SIG-M5 treated with dmso at 0.1 percent for 504 hours (cell line): ENCODE measurements around the gene ZGPAT.

Experiments
- DNase-seq: peaks from one replicate; lab custom pipeline; 2025; ENCODE audit not compliant: unreplicated experiment; lab: John Stamatoyannopoulos, UW

ZGPAT gene

DNA sequence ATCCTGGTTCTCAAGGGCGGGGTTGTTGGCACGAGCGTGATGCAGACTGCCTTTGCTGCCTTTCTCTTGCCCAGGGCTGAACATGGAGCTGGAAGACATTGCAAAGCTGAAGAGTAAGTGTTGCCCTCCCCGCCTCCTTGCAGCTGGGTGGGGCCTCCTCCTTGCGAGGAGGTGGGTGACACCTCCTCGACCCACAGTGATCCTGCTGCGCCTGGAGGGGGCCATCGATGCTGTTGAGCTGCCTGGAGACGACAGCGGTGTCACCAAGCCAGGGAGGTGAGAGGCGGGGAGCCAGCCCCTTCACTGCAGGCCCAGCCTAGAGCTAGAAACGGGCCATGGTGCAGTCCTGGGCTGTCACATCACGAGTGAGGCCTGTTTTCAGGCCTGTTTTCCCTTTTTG is 29.8 kb upstream of the ZGPAT start:
- DNase-seq: no peak

DNA sequence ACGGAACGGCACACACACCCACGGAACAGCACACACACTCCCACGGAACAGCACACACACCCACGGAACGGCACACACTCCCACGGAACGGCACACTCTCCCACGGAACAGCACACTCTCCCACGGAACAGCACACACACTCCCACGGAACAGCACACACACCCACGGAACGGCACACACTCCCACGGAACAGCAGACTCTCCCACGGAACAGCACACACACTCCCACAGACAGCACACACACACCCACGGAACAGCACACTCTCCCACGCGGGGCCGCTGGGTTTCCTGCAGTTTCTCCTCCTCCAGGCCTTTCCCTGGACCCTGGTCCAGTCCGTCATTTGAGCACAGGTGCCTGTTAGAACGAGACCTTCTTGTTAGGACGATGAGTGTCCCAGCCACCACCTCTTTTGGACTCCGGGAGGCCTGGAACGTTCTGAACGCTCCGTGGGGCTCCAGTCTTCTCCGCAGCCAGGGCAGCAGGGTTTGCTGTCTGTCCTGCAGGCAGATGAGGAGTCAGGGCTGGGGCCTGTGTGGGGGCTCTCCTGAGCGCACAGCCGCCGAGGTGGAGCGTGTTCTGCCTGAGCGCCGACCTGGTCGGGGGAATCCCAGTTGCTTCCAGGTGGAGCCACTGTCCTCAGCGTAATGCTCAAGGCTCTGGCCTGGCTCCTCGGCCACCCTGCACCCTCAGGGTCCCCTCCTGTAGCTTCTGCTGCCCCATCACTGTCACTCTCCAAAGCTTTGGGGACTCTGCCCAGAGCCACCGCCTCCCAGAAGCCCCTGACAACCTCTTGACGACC is 29.0 kb upstream of the ZGPAT start:
- DNase-seq: no peak

DNA sequence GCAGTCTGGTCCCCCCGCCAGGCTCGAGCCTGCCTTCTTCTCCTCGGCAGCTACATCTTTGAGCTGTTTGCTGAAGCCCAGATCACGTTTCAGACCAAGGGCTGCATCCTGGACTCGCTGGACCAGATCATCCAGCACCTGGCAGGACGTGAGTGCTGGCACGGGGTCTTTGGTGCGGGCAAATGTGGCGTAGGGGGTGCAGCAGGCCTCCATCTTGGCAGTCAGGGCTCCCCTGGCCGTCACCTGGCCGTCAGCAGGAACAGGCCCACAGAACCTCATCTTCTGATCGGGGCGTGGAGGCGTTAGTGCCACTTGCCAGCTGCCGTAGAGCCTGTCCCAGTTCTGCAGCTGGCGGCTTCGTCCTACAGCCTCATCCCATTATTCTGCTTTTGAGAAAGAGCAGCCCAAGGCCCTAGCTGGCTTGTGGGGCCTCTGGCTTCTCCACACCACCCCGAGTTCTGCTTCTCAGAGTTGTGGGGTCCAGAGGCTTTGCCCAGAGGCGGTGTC is 28.0 kb upstream of the ZGPAT start:
- no peak for DNase-seq

DNA sequence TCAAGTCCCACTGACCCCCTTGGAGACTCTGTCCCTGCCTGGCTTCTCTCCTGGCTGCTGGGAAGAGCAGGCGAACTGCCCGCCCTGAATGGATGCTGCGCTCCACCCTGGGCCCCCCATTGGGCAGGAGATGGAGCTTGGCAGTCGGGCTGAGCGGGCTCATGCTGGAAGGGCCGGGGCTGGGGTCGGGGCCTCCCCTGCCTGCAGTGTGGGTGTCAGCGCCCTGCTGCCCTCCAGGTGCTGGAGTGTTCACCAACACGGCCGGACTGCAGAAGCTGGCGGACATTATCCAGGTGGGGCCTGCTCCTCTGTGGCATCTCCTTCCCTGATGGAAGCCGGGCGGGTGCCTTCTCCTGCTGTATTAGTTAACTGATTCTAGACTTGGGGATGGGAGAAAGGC is 27.4 kb upstream of the ZGPAT start:
- no peak for DNase-seq

DNA sequence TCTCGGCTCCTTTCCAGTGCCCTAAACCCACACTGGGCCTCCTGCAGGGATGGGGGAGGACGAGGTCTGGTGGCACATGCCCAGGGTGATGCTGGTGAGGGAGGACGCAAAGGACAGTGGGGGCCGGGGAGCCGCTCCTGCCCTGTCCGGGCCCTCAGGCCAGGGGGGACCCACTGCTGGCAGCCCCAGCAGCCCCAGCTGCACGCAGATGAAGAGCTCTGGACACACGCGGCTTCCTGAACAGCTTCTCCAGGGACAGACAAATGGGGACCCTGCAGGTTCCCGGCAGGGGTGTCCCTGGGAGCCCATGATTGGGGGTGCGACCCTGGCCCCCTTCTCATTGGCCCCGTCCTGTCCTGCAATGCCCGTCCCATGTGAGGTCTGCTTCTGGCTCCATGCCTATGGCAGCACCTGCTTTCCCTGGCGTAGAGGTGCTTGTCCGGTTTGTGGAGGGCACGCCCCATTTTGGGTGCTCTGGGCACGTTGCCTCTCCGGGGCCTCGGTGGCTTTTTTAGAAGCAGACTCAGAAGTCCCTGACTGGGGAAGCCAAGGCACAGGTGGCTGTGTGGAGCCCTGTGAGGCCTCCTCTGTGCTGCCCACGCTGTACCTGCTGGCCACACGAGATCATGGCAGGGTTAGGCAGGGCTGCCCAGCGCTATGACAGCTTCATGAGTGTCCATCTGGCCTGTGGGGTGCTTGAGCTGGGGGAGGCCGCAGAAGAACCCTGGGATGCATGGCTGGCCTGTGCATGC is 26.8 kb upstream of the ZGPAT start:
- no peak for DNase-seq

DNA sequence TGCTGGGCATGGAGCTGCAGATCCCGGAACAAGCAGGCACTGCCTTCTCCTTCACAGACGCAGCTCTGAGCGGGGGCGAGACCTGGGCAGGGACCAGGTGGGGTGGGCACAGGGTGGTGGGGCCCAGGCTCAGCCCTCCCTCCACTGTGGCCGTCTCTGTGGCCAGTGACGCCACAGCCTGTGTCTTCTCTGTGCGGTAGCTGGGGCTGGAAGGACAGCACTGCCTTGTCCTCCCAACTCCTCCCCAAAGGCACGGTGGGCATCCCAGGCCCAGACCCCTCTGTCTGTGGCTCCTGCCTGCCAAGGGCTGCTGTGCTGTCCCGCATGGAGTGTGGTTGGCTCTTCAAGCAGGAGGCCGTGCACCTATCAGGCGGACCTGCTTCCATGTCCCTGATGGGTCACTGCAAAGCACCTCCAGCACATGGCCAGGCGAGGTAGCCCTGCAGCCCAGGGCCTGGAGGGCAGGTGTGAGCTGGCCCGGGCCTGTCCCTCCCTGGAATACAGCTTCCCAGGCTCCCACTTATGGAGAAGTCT is 26.2 kb upstream of the ZGPAT start:
- no peak for DNase-seq

DNA sequence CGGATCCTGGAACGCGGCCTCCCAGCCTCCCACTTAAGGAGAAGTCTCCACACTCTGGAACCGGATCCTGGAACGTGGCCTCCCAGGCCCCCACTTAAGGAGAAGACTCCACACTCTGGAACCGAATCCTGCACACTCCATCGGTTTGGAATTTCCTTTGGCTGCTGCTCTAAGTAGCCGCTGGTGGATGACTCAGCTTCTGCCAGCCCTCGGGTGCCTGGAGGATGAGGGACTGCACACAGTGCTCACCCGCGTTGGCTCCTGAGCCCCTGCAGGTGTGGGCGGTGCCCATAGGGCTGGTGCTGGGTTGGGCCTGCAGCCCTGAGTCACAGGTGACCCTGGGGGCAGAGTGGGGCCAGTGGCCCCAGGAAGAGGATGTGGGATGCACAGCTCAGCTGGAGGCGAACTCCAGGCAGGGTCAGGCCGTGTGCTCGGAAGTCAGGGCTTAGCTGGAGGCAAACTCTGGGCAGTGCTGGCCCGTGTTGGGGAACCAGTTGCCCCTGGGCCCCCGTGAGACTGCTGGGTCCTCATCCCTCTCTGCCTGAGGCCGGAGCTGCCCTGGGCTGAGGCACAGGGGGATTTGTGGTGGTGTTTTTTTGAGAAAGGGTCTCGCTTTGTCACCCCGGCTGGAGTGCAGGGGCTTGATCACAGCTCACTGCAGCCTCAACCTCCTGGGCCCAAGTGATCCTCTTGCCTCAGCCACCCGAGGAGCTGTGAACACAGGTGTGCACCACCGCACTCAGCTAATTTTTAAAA is 25.3 kb upstream of the ZGPAT start:
- peak; percentile 84 for DNase-seq

DNA sequence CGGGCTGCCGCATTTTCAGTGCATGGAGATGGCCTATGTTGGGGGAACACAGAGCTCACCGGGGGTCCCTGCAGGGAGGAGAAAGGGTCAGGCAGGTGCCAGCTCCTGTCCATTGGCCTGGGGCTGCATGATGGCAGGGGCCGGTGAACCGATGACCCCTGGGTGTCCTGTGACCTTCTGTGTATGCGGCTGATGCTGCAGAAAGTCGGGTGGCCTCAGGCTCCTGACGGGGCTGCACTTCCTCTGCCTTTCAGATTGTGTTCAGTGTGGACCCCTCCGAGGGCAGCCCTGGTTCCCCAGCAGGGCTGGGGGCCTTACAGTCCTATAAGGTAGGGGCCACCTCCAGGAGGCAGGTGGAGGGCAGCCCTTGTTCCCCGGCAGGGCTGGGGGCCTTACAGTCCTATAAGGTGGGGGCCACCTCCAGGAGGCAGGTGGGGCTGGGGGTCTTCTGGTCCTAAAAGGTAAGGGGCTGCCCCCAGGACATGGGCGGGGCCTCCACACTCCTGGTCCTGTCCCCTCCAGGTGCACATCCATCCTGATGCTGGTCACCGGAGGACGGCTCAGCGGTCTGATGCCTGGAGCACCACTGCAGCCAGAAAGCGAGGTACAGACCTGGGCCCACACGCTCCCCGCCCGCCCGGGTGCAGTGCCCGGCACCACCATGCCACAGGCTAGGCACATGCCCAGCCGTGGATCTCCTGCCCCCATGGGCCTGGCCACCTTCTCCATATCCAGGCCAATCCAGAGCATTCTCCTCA is 22.4 kb upstream of the ZGPAT start:
- no peak for DNase-seq

DNA sequence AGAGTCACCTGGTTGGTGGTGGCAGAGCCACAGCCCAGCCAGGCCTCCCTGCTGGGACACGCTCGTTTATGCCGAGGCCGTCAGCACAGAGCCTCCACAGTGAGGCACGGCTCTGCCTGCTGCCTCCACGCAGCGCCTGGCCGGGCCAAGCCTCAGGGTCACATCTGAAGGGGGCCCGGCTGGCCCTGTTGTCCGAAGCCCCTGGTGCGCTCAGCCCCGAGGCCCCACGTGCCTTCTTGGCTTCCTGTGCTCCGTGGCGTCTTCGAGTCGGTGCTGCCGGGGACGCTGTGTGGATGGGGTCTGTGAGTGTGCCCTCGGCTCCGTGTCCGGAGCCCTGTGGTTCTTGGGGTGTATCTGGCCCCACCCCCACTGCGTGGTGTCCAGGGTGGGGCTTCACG is 21.7 kb upstream of the ZGPAT start:
- DNase-seq: no peak

DNA sequence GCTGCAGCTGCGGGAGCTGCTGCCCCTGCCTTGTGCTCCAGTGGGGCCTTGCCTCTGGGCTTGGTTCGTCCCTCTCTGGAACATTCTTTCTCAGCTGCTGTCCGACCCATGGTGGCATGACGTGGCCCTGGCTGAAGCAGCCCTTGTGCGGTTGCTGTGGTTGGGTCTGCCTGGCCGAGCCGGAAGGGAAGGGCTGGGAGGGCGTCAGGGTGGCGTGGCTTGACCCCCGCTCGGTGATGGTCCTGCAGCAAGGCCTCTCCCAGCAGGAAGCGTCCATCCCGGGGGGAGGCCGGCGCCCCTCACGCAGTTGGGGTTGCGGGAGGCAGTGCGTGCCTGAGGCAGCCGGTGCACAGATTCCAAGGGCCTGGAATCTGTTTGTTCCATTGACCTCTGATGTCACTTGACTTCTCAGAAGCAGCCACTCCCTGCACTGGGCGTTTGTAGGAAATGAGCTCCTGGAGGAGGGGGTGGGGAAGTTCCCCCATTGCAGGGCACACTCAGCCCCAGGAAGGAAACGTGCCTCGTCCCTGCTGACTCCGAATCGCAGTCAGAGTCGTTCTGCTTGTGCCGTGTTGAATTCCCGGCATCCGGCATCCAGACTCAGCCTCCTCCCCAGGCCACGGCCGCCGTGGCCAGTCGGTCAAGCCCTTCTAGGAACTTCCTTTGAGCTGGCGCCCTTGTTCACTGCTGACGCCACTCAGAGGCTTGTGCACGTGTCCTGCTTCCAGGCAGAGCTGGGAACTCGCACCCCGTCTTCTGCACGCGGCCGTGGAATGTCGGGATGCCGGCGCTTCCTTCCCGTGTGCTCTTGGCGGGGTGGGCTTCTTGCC is 21.1 kb upstream of the ZGPAT start:
- no peak for DNase-seq

DNA sequence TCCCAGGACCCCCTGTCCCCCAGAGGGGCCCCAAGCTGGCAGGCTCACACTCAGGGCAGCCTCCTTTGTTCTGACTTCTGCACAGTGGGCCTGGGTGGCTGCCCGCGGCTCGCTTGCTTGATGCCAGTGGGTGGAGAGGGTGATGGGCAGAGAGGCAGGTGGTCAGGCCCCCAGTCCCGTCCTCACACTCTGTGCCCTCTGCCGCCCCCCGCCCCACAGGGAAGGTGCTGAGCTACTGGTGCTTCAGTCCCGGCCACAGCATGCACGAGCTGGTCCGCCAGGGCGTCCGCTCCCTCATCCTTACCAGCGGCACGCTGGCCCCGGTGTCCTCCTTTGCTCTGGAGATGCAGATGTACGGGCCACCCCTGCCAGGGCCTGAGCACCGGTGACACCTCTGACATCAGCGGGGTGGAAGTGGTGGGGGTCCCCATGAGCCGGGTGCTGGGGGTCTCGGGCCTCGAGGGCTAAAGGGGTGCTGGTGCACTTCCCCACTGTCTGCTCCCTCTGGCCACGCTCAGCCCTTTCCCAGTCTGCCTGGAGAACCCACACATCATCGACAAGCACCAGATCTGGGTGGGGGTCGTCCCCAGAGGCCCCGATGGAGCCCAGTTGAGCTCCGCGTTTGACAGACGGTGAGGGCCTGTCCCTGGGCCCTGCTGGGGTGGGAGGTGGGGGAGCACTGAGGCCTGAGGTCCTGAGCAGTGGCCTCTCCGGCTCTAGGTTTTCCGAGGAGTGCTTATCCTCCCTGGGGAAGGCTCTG is 20.2 kb upstream of the ZGPAT start:
- DNase-seq: no peak

DNA sequence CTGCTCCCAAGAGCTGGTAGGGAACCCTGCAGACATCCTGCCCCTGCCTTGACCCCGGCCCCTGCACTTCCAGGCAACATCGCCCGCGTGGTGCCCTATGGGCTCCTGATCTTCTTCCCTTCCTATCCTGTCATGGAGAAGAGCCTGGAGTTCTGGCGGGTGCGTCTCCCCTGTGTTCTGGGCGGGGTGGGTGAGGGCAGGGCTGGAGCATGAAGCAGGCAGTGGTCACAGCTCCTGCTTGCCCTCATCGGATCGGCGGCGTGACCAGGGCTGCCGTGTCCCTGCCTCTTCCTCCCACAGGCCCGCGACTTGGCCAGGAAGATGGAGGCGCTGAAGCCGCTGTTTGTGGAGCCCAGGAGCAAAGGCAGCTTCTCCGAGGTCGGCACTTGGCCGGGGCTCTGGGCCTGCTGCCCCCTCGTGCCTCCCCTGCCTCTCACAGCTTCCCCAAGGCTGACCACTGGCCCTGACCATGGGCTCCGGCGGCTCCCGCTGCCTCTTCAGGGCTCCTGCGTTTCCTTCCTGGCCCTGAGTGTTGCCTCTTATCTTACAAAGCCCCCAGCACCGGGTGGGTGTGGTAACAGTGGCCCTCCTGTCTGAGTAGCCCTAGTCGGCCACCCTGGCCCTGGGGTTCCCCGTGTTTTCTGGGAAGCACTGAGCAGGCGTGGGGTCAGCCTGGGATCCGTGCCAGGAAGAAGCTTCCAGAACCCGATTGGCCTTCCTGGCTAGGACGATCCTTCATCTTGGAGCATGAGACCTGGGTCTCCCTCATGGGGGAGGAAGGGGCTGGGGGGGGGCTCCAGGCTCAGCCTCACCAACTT is 19.4 kb upstream of the ZGPAT start:
- DNase-seq: no peak

DNA sequence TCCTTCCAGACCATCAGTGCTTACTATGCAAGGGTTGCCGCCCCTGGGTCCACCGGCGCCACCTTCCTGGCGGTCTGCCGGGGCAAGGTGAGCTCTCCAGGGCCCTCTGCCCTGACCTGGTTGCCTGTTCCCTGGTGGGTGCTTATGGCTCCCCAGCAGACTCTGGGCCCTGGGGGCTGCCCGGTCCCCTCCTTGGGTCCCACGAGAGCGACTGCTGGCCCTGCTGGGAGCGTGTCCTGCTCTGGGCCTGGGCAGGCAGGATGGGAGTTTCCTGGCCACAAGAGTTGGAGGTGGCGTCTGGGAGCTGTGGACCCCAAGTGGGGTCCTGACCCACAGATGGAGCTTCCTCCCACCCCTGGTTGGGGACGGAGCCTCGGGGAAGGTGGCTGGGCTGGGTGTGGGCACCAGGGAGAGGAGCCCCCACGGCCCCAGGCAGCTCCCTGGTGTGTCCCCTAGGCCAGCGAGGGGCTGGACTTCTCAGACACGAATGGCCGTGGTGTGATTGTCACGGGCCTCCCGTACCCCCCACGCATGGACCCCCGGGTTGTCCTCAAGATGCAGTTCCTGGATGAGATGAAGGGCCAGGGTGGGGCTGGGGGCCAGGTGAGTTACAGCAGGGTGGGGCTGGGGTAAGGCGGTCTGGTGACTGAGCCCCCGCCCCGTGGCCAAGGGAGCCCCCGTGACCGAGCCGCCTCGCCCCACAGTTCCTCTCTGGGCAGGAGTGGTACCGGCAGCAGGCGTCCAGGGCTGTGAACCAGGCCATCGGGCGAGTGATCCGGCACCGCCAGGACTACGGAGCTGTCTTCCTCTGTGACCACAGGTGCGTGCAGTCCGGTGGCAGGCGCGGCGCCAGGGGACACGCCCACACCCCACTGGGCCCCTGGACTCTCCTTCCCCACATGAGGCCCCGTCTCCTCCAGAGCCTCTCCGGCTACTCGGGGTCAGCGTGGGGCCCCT is 18.5 kb upstream of the ZGPAT start:
- DNase-seq: no peak

DNA sequence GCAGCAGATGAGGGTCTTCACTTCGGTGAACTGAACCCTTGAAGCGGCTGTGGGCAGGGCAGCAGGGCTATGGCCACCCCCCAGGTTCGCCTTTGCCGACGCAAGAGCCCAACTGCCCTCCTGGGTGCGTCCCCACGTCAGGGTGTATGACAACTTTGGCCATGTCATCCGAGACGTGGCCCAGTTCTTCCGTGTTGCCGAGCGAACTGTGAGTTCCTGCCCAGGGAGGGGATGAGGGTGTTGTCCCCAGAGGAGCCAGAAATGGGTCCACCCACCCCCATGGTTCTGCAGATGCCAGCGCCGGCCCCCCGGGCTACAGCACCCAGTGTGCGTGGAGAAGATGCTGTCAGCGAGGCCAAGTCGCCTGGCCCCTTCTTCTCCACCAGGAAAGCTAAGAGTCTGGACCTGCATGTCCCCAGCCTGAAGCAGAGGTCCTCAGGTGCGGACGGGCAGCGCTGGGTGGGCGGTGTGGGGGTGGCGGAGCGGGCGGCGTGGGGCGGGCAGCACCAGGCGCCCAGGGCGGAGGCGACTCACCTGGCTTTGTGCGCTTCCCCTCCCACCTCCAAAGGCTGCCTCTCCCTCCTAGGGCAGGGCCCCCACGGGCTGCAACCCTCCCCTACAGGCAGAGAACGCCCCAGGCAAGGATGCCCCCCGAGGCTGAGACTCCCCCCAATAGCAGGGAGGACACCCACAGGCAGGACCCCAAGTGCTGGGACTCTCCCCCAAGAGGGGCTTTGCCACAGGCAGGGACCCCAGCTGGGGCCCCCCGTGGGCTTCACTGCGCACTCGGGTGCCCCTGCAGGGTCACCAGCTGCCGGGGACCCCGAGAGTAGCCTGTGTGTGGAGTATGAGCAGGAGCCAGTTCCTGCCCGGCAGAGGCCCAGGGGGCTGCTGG is 17.6 kb upstream of the ZGPAT start:
- DNase-seq: no peak

DNA sequence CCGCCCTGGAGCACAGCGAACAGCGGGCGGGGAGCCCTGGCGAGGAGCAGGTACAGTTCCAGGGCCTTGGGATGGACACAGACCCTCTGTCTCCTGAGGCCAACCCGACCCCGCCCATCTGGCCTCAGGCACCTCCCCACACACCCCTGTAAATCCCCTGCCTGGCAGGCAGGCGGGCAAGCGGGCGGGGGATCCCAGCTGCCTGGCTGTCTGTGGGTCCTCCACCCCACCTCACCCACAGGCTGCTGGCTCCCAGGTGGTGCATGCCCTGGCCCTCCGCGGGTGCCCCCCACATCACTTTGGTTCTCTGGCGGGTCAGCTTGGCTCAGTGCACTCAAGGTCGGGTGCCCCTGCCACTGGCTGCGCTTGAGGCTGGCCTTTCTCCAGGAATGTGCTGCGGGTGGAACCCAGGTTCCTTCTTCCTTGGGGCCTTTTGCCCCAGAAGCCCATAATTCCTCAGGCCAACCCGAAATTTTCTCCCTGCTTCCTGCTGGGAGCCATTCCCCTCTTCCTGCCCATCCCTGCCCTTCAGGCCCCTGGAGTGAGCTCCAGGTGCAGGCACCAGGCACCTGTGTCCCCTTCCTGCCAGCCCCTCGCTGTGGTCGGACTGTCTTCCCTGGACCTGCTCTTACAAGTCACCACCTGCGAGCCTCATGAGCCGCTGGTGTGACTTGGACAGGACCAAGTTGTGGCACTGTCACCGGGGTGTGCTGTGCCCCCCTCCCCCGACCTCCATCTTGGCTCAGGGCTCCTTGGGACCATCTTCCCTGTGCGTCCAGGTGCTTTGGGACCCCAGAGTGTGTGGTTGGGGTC is 16.7 kb upstream of the ZGPAT start:
- no peak for DNase-seq
